NCI-H82 treated with DMSO at 0.1 percent for 48 hours (cell line): ENCODE data around the gene GALNTL6.
A peak's percentile ranks its signal among the peaks of the same experiment; 100 is the strongest.

ENCODE experiments used
- DNase-seq: peaks from one replicate; lab custom pipeline; 2025; ENCODE audit not compliant: unreplicated experiment; lab: John Stamatoyannopoulos, UW

Gene GALNTL6

GRCh38 chr4:172188248-172188988, 375.2 kb downstream of the GALNTL6 start:
- no peak for DNase-seq

DNA sequence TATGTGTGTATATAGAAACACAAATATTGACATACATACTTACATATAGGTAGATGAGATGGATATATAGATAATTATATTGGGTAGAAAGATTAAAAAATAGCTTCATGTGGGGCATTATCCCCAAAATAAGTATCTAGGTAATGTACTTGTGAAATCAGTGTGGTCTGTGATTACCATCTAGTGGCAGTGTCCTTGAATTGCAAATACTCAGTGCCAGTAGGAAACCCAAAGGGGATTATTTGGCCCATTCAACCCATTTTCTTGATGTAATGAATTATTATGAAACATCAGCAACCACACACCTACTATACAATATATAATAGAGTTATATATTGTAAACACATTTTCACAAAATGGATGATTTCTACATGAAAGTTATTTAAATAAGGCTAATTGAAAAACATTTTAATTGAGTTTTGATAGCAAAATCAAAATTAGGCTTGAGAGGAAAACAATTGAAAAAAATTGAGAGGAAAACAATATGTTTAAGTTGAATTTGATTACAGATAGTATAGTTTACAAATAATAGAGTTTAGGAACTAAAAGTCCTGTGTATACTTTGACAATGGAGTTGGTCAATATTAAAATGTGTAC, 389.4 kb downstream of the GALNTL6 start:
- DNase-seq, result peak; percentile 0

GRCh38 chr4:172207258-172207657, 394.1 kb downstream of the GALNTL6 start:
- no peak for DNase-seq

- DNase-seq, result no peak
Measured at GRCh38 chr4:172207886-172208285, 394.7 kb downstream of the GALNTL6 start.

GRCh38 chr4:172220679-172221078, 407.5 kb downstream of the GALNTL6 start:
- DNase-seq, result no peak

DNA sequence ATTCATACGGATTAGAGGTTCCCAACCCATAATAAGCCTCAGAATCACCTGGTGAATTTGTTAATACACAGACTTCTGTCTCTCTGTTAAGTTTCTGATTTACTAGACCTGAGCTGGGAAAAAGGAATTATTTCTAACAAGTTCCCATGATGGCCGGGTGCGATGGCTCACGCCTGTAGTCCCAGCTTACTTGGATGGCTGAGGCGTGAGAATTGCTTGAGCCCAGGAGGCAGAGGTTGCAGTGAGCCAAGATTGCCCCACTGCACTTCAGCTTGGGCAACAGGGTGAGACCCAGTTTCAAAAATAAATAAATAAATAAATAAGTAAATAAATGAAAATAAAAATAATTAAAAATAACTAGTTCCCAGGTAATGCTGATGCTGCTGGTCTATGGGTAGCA, 412.3 kb downstream of the GALNTL6 start:
- no peak for DNase-seq

GRCh38 chr4:172232966-172233365, 419.8 kb downstream of the GALNTL6 start:
- DNase-seq, result no peak

GRCh38 chr4:172243551-172243950, 430.3 kb downstream of the GALNTL6 start:
- DNase-seq, result no peak

GRCh38 chr4:172245516-172245915, 432.3 kb downstream of the GALNTL6 start:
- DNase-seq, result no peak

DNA sequence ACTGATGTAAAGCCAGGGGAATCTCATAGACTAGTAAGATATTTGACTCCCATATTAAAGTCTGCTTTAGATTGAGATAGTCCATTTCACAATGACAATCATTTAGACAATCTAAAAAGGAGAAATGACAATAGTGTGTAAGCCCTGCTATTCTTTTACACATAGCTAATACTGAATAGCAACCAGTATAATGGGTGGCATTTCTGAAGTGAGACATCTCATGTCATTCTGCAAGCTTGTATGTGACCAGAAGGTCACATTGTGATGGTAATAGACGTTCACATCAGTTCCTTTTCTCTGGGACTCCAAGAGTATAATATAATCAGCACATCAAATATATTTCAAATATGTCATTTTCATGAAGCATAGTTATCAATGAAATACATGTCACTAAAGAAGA, 440.2 kb downstream of the GALNTL6 start:
- DNase-seq, result no peak

GRCh38 chr4:172256820-172257219, 443.6 kb downstream of the GALNTL6 start:
- DNase-seq, result no peak

GRCh38 chr4:172270397-172270796, 457.2 kb downstream of the GALNTL6 start:
- peak; percentile 9 for DNase-seq

- DNase-seq, result no peak
Measured at GRCh38 chr4:172287117-172287516, 473.9 kb downstream of the GALNTL6 start.

DNA sequence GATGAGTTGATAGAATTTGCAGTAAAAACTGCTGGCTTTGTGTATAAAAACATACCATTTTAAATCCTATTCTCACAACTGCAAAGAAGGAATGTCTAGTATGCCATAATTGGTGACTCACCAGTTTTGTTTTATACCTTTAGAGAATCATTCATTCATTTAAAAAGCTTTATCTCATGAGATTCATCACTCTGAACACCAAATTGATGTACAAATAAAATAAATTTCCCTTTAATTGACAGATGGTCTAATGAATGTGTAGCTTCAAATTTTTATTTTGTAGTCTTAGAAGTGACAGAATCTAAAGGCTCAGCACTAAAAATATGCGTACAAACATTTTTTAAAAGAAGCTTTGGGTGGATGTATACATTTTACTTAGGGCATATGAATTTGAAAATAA, 492.5 kb downstream of the GALNTL6 start:
- DNase-seq, result no peak

- DNase-seq, result no peak
Measured at GRCh38 chr4:172308078-172308477, 494.9 kb downstream of the GALNTL6 start.

- DNase-seq, result no peak
Measured at GRCh38 chr4:172311682-172312081, 498.5 kb downstream of the GALNTL6 start.

DNA sequence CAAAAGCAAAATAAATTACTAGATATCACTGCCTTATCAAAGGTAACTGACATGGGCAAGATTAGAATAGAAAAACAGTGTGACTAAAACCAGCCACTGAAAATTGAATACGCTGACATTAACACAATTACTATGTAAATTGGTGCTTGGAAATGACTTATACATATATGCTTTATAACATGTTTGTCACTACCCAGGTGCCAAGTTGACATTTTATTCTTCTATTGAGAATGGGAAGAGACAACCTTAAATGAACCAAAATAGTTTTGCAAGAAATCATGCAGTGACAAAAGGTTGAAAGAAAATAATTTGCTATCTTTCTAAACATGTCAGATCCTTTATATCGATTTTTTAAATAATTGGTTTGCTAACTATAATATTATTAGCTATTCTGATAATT, 510.1 kb downstream of the GALNTL6 start:
- no peak for DNase-seq

- DNase-seq, result peak; percentile 18
Measured at GRCh38 chr4:172344308-172344938, 531.2 kb downstream of the GALNTL6 start.

DNA sequence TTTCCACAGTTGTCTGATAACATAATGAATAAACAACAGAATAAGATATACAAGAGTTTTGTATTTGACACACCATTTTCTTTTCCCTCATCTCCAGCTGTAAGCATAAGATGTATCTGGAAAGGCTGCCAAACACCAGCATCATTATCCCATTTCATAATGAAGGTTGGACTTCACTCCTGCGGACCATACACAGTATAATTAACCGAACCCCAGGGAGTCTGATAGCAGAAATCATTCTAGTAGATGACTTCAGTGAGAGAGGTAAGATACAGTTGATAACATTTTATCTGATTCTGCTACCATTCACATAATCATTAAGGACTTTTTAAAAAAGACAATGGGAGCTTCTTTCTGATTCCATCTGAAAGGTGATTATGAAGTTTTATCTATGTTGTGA, 535.2 kb downstream of the GALNTL6 start:
- DNase-seq, result no peak

DNA sequence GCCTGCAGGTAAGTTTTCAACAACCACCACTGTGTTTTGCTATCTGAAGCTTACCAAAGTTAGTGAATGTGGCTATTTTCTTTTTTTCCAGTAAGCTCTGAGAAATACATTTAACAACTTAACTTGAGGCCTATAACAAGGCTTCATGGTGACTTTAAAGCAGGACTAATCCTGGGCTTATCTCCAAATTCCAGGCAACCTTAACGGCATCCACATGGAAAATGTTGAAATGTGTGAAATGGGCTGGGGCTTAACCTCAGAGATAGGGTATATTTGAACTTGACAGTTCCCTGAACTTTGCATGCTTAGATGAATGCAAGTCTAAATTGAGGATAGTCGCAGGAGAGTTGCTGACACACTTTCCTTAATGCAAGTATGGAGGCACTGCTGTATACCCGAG, 539.2 kb downstream of the GALNTL6 start:
- DNase-seq, result no peak

DNA sequence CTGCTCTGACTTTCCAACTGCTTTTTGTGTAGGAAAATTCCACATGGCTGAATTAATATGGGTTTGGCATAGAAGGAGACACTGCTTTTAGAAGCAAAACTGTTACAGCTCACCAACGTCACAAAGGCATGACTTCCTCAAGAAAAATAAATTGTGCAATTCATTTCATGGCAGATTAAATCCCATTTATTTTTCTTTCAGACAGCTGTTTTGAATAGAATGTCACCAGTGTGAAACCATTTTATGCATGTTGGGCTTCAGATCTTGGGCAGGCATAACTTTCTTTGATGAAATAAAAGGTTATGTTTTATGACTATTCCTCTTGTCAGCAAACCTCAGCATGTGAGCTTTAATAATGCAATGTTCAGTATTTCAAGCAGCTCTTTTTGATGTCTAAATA, 542.8 kb downstream of the GALNTL6 start:
- DNase-seq, result no peak

DNA sequence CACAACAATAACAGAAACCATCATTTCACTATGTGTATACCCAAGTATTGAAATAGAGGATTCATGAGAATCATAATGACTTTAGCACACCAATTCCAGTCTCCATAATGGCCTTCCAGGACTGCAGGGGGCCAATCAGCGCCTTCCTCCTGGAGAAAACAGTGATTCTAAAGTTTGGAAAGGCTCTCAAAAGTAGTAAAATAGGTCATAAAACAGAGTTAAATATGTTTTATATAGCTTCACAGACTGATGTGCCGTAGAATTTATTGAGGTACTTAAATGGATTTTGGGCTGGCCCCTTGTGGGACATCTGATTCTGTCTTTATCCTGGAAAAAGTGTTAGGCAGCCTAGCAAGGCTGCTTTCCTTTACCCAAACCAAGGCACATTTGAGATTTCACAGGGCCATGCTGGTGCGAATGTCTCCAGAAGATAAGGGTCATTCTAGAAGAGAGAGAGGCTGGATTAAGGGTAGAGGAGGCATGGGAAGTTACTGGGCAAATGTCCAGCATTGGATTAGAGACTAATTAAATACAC, 543.9 kb downstream of the GALNTL6 start:
- no peak for DNase-seq
